GM18870 (cell line): ENCODE measurements around the gene STAT1.
A peak's percentile ranks its signal among the peaks of the same experiment; 100 is the strongest.

Source experiments
- ATAC-seq: cut with Tn5 transposase; IDR thresholded peaks from one replicate; pipeline ENCODE4 v1.9.1; 2021; ENCODE audit warnings: moderate library complexity; ENCODE audit not compliant: unreplicated experiment

Gene STAT1

DNA sequence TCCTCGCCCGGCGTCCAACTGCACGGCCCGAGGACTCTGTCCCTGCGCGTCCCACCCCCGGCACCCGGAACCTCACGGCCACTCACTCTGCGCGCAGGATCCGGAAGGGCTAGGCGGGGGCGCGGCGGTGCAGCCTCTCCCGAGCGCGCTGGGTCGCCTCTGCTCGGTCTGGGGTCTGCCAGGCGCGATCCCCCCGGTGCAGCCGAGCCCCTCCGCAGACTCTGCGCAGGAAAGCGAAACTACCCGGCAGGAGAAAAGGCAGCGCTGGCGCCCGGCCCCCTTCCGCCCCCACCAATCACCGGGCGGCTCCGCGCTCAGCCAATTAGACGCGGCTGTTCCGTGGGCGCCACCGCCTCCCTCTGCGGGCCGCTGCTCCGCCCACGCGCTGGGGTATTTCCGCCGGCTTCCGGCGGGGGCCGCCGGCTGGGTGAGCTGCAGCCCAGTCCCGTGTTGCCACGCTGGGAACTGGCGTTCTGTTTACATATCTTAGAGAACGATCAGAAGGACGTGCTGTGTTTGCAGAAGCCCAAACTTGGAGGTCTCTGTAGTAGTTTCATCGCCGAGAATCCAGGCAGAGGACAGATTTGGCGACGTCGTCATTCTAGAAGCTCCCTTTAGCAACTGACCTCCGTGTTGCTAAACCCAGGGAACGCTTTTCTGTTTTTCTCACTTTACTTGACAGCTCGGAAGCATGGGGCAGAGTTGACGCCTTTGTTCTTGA, at the start of gene STAT1:
Gene STAT1 (minus strand): TSS at position 240 of the 721 bp plus-strand sequence. CDS start 4,168 bp downstream, outside the sequence.
- ATAC-seq = peak; percentile 63

DNA sequence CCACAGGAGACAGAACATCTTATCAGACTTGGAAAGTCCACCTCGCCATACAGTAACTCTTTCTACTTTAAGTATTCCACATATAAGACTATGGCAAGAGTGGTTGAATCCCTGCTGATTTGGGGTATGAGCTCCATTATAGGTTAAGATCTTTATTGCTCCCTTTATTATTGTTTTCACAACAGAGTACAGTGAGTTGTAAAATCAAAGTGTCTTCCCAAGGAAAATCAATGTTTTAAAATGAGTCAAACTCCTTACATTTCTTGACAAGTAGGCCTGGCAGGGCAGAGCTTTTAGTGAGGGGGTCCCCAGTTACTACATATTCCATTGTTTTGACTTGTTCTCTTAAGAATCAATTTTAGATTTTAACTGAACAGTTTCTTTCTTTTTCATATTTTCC, 49.6 kb upstream of the STAT1 start:
- ATAC-seq = no peak

GRCh38 chr2:191061381-191061980, 47.5 kb upstream of the STAT1 start:
- ATAC-seq = no peak

GRCh38 chr2:191059308-191059707, 45.3 kb upstream of the STAT1 start:
- ATAC-seq = no peak

DNA sequence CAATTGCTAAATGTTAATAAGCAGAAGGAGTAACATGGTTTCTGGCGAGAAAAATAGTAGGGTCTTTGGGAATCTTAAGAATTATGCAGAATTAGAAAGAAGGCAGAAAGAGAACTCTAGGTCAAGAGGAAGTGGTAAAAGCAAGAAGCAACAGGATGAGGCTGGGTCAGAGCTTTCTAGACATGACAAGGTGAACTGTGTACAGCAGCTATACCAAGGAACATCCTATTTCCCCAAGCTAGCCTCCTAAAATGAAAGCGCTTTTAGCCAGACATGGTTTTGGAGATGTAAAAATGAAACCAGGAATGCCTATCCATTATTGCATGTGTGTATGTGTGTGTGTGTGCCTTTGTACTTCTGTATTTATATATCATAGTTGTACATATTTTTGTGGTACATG, 42.3 kb upstream of the STAT1 start:
- ATAC-seq = no peak

GRCh38 chr2:191053256-191053655, 39.3 kb upstream of the STAT1 start:
- no peak for ATAC-seq

GRCh38 chr2:191051825-191052778, 38.1 kb upstream of the STAT1 start:
- no peak for ATAC-seq

- no peak for ATAC-seq
Observed at GRCh38 chr2:191051177-191051576, 37.2 kb upstream of the STAT1 start.

DNA sequence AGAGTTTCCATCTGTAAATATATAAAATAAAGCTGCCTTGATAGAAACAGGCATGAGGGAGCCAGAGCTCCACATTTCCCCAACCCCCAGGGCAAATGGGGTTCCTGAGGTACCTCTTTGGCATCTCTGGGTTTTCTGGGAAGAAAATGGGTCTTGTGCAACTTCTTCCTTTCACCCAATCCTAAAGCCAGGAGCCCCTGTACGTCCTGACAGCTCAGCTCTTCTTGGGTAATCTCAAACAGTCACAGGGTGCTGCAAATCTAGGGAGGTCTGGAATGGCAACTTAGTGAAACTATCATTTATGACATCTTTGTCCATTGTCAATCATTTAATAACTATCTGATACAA, 36.6 kb upstream of the STAT1 start:
- no peak for ATAC-seq

GRCh38 chr2:191049728-191050639, 36.0 kb upstream of the STAT1 start:
- peak; percentile 83 for ATAC-seq

DNA sequence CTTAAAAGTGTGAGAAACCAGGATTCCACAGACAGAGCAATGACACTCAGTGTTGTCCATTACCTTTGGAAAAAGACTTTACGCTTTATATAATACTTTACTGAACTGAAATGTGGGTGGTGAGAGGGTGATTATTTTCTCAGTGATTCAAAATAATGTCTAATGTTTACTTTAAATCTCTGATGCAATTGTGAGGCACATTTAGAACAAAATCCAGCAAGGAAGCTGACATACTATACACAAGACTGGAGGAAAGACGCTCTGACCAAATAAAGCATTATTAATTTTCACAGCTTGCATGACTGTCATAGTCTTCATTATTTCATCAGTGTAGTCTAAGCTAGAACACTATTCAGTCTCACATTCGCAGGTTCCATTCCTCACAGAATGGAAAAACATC, 34.1 kb upstream of the STAT1 start:
- no peak for ATAC-seq

DNA sequence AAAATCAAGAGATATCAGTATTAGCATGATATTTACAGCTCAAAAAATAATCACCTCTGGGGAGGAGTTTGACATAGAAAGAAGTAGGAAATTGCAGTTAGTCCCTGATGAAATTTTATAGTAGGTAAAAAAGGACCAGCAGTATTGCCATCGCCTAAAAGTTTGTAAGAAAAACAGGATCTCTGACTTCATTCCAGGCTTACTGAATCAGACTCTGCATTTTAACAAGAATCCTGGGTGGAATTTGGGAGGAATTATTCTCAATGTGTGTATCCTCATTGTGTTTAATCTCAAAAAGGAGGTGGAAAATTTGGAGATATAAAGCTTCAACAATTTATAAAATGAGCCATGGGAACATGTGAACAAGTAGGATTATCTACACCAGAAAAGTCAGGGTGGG, 31.2 kb upstream of the STAT1 start:
- no peak for ATAC-seq

- no peak for ATAC-seq
Observed at GRCh38 chr2:191043438-191043837, 29.5 kb upstream of the STAT1 start.

DNA sequence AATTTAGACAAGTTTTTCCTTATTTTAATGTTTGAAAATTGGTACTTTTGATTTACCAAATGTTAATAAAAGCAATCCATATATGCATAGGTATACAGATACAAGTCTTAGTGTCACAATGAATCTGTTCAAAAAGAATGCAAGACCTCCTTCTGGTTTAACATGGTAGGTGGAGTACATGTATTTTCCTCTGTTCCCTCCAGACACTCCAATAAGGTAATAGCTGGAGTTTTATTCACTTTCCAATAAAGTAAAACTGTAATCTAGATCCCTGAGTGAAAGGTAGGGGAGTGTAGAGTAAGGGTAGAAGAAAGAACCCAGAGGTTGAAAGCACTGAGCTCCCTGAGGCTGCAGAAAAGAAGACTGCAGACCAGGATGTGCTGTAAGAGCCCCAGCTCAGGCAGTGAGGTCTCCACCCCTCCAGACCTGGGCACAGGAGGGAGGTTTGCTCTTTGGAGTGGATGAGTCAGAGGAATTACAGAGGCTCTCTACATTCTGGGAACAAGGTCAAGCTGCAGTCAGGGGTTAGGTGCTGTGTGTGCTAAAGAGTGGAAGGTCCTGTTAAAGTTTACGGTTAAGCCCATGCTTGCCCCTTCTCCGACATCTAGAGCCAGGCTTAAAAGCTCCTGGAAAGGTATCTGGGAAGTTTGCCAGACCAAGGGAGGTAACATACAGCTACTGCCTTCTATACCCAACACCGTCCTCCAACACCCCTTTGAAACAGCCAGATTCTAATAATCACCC, 27.6 kb upstream of the STAT1 start:
- ATAC-seq = no peak

- no peak for ATAC-seq
Observed at GRCh38 chr2:191039616-191040015, 25.6 kb upstream of the STAT1 start.

DNA sequence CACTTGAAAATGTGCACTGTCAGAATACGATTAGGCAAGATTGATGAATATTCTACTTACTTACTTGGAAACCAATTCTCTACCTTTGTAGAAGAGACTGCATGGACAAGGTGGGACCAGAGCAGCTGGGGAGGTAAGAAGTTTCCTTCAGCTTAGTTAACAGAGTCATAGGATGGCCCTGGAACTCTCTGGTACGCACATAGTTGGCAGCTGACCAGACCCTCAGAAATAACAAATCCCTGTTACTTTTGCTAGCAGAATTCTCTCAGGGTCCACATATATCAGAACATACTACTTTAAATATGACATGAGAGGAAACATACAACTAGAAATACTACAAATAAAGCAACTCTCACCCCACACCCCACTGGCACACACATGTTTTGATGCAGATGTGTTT, 24.8 kb upstream of the STAT1 start:
- ATAC-seq = no peak

- ATAC-seq = no peak
Observed at GRCh38 chr2:191038241-191038725, 24.3 kb upstream of the STAT1 start.

GRCh38 chr2:191037351-191037750, 23.4 kb upstream of the STAT1 start:
- ATAC-seq = no peak

DNA sequence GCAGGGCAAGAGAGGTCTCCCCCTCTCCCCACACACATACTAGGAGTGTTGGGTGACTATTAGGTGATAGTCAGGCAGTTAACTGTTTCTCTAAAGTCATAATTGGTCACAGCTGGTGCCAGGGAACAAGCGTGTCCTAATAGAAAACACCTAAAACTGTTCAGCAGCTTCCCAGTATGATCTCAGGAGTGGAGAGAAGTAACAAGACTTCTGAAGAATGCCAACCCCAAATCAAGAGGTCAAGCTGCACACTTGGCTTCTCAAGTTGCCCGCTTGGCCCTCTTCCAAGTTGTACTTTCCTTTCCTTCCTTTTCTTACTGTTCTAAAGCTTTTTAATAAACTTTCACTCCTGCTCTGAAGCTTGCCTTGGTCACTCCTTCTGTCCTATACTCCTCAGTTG, 22.4 kb upstream of the STAT1 start:
- ATAC-seq = no peak
